ENCODE measurements around the gene IQCC.
A peak's percentile ranks its signal among the peaks of the same experiment; 100 is the strongest.
"Not testable (repeated sequence)": the region's sequence is repeated elsewhere in the genome, so short reads cannot be mapped to it uniquely, and the experiment has no call there.

The IQCC gene

GRCh38 chr1:32205401-32206370 is at the start of gene IQCC:
TSS of gene IQCC (plus strand) at chr1:32205671. CDS start at chr1:32205682, 11 bp downstream.
- Histone ChIP-seq H3K4me3 (ENCODE audit: low read length in 2 of 2) (peak within 1 kb of the TSS; percentile 84 to 86), H3K9ac (ENCODE audit: low read length in 2 of 2) (peak within 1 kb of the TSS; percentile 90 to 92), H3K27me3 (ENCODE audit: control insufficient read depth in 1 of 2, insufficient read depth in 2 of 2, low read length in 2 of 2) (no peaks in the 10 kb centered on the region), H3K4me1 (ENCODE audit: control insufficient read depth, insufficient read depth, low read length) (peaks cover 32% of the 10 kb centered on the region), H3K27ac (ENCODE audit: low read length) (no peak within 1 kb of the TSS), H3K36me3 (ENCODE audit: control insufficient read depth in 2 of 2, insufficient read depth in 2 of 2, low read length in 2 of 2) (peaks cover 0 to 3% of the 10 kb centered on the region in 2 donors), H3K9me3 (ENCODE audit: control insufficient read depth in 2 of 2, low read length in 2 of 2) (no peaks in the 10 kb centered on the region)

- Histone ChIP-seq H3K9ac (ENCODE audit: low read length in 2 of 2) (no peak overlapping the region), H3K9me3 (ENCODE audit: control insufficient read depth in 2 of 2, low read length in 2 of 2) (no peaks in the 10 kb centered on the region), H3K27me3 (ENCODE audit: control insufficient read depth in 1 of 2, insufficient read depth in 2 of 2, low read length in 2 of 2) (no peaks in the 10 kb centered on the region), H3K36me3 (ENCODE audit: control insufficient read depth in 2 of 2, insufficient read depth in 2 of 2, low read length in 2 of 2) (peaks cover 67 to 72% of the 10 kb centered on the region in 2 donors), H3K4me3 (ENCODE audit: low read length in 2 of 2) (no peak overlapping the region), H3K4me1 (ENCODE audit: control insufficient read depth, insufficient read depth, low read length) (no peaks in the 10 kb centered on the region), H3K27ac (ENCODE audit: low read length) (no peak overlapping the region)
These were observed 46.3 kb upstream of the IQCC start for GRCh38 chr1:32159189-32159588.

GRCh38 chr1:32163405-32163804 is 42.1 kb upstream of the IQCC start:
- no peak overlapping the region for H3K27ac ChIP-seq (ENCODE audit: low read length)

GRCh38 chr1:32165633-32166032 is 39.8 kb upstream of the IQCC start:
- not testable (repeated sequence) for H3K4me3 ChIP-seq (ENCODE audit: low read length in 2 of 2); H3K4me1 ChIP-seq (ENCODE audit: control insufficient read depth, insufficient read depth, low read length); H3K9me3 ChIP-seq (ENCODE audit: control insufficient read depth in 2 of 2, low read length in 2 of 2); H3K27ac ChIP-seq (ENCODE audit: low read length); H3K9ac ChIP-seq (ENCODE audit: low read length in 2 of 2); H3K27me3 ChIP-seq (ENCODE audit: control insufficient read depth in 1 of 2, insufficient read depth in 2 of 2, low read length in 2 of 2)
- peaks cover 49 to 57% of the 10 kb centered on the region in 2 donors for H3K36me3 ChIP-seq (ENCODE audit: control insufficient read depth in 2 of 2, insufficient read depth in 2 of 2, low read length in 2 of 2)

More at GRCh38 chr1:32163405-32163804, 42.1 kb upstream of the IQCC start:
- Histone ChIP-seq H3K27me3 (ENCODE audit: control insufficient read depth in 1 of 2, insufficient read depth in 2 of 2, low read length in 2 of 2) (no peaks in the 10 kb centered on the region), H3K36me3 (ENCODE audit: control insufficient read depth in 2 of 2, insufficient read depth in 2 of 2, low read length in 2 of 2) (peaks cover 55 to 62% of the 10 kb centered on the region in 2 donors), H3K9me3 (ENCODE audit: control insufficient read depth in 2 of 2, low read length in 2 of 2) (no peaks in the 10 kb centered on the region), H3K4me1 (ENCODE audit: control insufficient read depth, insufficient read depth, low read length) (no peaks in the 10 kb centered on the region), H3K4me3 (ENCODE audit: low read length in 2 of 2) (no peak overlapping the region), H3K9ac (ENCODE audit: low read length in 2 of 2) (no peak overlapping the region)

GRCh38 chr1:32170991-32171390 is 34.5 kb upstream of the IQCC start:
- H3K27ac ChIP-seq (ENCODE audit: low read length), result no peak overlapping the region
- H3K36me3 ChIP-seq (ENCODE audit: control insufficient read depth in 2 of 2, insufficient read depth in 2 of 2, low read length in 2 of 2), result peaks cover 45 to 47% of the 10 kb centered on the region in 2 donors

GRCh38 chr1:32172621-32173245 is 32.7 kb upstream of the IQCC start:
- peaks cover 36 to 39% of the 10 kb centered on the region in 2 donors for H3K36me3 ChIP-seq (ENCODE audit: control insufficient read depth in 2 of 2, insufficient read depth in 2 of 2, low read length in 2 of 2)
- no peak overlapping the region for H3K27ac ChIP-seq (ENCODE audit: low read length)
- H3K9ac ChIP-seq (ENCODE audit: low read length in 2 of 2), result no peak overlapping the region
- no peaks in the 10 kb centered on the region for H3K9me3 ChIP-seq (ENCODE audit: control insufficient read depth in 2 of 2, low read length in 2 of 2)
- H3K27me3 ChIP-seq (ENCODE audit: control insufficient read depth in 1 of 2, insufficient read depth in 2 of 2, low read length in 2 of 2), result no peaks in the 10 kb centered on the region
- no peak overlapping the region for H3K4me3 ChIP-seq (ENCODE audit: low read length in 2 of 2)
- H3K4me1 ChIP-seq (ENCODE audit: control insufficient read depth, insufficient read depth, low read length), result no peaks in the 10 kb centered on the region

More at GRCh38 chr1:32170991-32171390, 34.5 kb upstream of the IQCC start:
- Histone ChIP-seq H3K27me3 (ENCODE audit: control insufficient read depth in 1 of 2, insufficient read depth in 2 of 2, low read length in 2 of 2) (no peaks in the 10 kb centered on the region), H3K9ac (ENCODE audit: low read length in 2 of 2) (no peak overlapping the region), H3K9me3 (ENCODE audit: control insufficient read depth in 2 of 2, low read length in 2 of 2) (no peaks in the 10 kb centered on the region), H3K4me1 (ENCODE audit: control insufficient read depth, insufficient read depth, low read length) (no peaks in the 10 kb centered on the region), H3K4me3 (ENCODE audit: low read length in 2 of 2) (no peak overlapping the region)

GRCh38 chr1:32178380-32179192 is 26.9 kb upstream of the IQCC start:
- H3K9ac ChIP-seq (ENCODE audit: low read length in 2 of 2), result peak overlapping the region; percentile 68 to 87
- peaks cover 23% of the 10 kb centered on the region for H3K4me1 ChIP-seq (ENCODE audit: control insufficient read depth, insufficient read depth, low read length)
- no peaks in the 10 kb centered on the region for H3K9me3 ChIP-seq (ENCODE audit: control insufficient read depth in 2 of 2, low read length in 2 of 2)
- H3K27me3 ChIP-seq (ENCODE audit: control insufficient read depth in 1 of 2, insufficient read depth in 2 of 2, low read length in 2 of 2), result no peaks in the 10 kb centered on the region
- H3K4me3 ChIP-seq (ENCODE audit: low read length in 2 of 2), result peak overlapping the region; percentile 78 to 81
- H3K36me3 ChIP-seq (ENCODE audit: control insufficient read depth in 2 of 2, insufficient read depth in 2 of 2, low read length in 2 of 2), result peaks cover 9 to 10% of the 10 kb centered on the region in 2 donors
- peak overlapping the region; percentile 90 for H3K27ac ChIP-seq (ENCODE audit: low read length)

GRCh38 chr1:32179193-32179442 is 26.4 kb upstream of the IQCC start:
- Histone ChIP-seq H3K27ac (ENCODE audit: low read length) (peak overlapping the region; percentile 90), H3K9ac (ENCODE audit: low read length in 2 of 2) (peak overlapping the region; percentile 68 to 87), H3K4me3 (ENCODE audit: low read length in 2 of 2) (peak overlapping the region; percentile 78 to 81), H3K4me1 (ENCODE audit: control insufficient read depth, insufficient read depth, low read length) (peaks cover 24% of the 10 kb centered on the region), H3K36me3 (ENCODE audit: control insufficient read depth in 2 of 2, insufficient read depth in 2 of 2, low read length in 2 of 2) (peaks cover 8 to 13% of the 10 kb centered on the region in 2 donors), H3K9me3 (ENCODE audit: control insufficient read depth in 2 of 2, low read length in 2 of 2) (no peaks in the 10 kb centered on the region), H3K27me3 (ENCODE audit: control insufficient read depth in 1 of 2, insufficient read depth in 2 of 2, low read length in 2 of 2) (no peaks in the 10 kb centered on the region)

GRCh38 chr1:32179443-32180185 is 25.9 kb upstream of the IQCC start, which contains the start of gene TXLNA:
TSS of gene TXLNA (plus strand) at chr1:32179675. CDS start at chr1:32180346, 671 bp downstream.
- peaks cover 29% of the 10 kb centered on the region for H3K4me1 ChIP-seq (ENCODE audit: control insufficient read depth, insufficient read depth, low read length)
- no peaks in the 10 kb centered on the region for H3K9me3 ChIP-seq (ENCODE audit: control insufficient read depth in 2 of 2, low read length in 2 of 2)
- no peaks in the 10 kb centered on the region for H3K27me3 ChIP-seq (ENCODE audit: control insufficient read depth in 1 of 2, insufficient read depth in 2 of 2, low read length in 2 of 2)
- H3K27ac ChIP-seq (ENCODE audit: low read length), result peak within 1 kb of the TSS; percentile 90
- H3K36me3 ChIP-seq (ENCODE audit: control insufficient read depth in 2 of 2, insufficient read depth in 2 of 2, low read length in 2 of 2), result peaks cover 13% of the 10 kb centered on the region in 2 donors
- peak within 1 kb of the TSS; percentile 78 to 81 for H3K4me3 ChIP-seq (ENCODE audit: low read length in 2 of 2)
- peak within 1 kb of the TSS; percentile 68 to 89 for H3K9ac ChIP-seq (ENCODE audit: low read length in 2 of 2)

Data from stomach smooth muscle (tissue), 2 donors.